HEK293 (cell line): Measurements from ENCODE around the gene LRRC23.
A peak's percentile ranks its signal among the peaks of the same experiment; 100 is the strongest.

Experiments used
- BCL11A ChIP-seq: fragments of 450-650 bp; formaldehyde crosslinking; IDR thresholded peaks from 2 replicates; pipeline ENCODE4 v1.5.1; 2016; ENCODE audit warnings: low read depth, missing biosample characterization, missing genetic modification characterization
- CTCF ChIP-seq: fragments of 450-650 bp; formaldehyde crosslinking; IDR thresholded peaks from 2 replicates; pipeline ENCODE4 v1.5.1; 2016; ENCODE audit warnings: missing biosample characterization, missing genetic modification characterization
- EGR2 ChIP-seq: fragments of 450-650 bp; formaldehyde crosslinking; IDR thresholded peaks from 2 replicates; pipeline ENCODE4 v1.5.1; 2016; ENCODE audit warnings: low read depth, missing biosample characterization, missing genetic modification characterization
- MEIS1 ChIP-seq: sonication (generic); formaldehyde crosslinking; IDR thresholded peaks from 2 replicates; pipeline ENCODE4 v1.8.1; 2022; ENCODE audit warnings: missing genetic modification reagents, mild to moderate bottlenecking, borderline replicate concordance
- PATZ1 ChIP-seq: fragments of 450-650 bp; formaldehyde crosslinking; IDR thresholded peaks from 2 replicates; pipeline ENCODE4 v1.5.1; 2016; ENCODE audit warnings: missing biosample characterization, missing genetic modification characterization
- RBAK ChIP-seq: fragments of 450-650 bp; formaldehyde crosslinking; IDR thresholded peaks from 2 replicates; pipeline ENCODE4 v1.5.1; 2016; ENCODE audit warnings: missing biosample characterization, missing genetic modification characterization
- TCF7L2 ChIP-seq: IDR thresholded peaks from 2 replicates; pipeline ENCODE4 v1.6.1; 2011; ENCODE audit warnings: low read depth, mild to moderate bottlenecking, inconsistent platforms, low read length, moderate library complexity, borderline replicate concordance
- ZBTB6 ChIP-seq: fragments of 450-650 bp; formaldehyde crosslinking; IDR thresholded peaks from 2 replicates; pipeline ENCODE4 v1.5.1; 2017; ENCODE audit warnings: missing biosample characterization, missing genetic modification characterization
- ZBTB7A ChIP-seq: fragments of 450-650 bp; formaldehyde crosslinking; IDR thresholded peaks from 2 replicates; pipeline ENCODE4 v1.5.1; 2016; ENCODE audit warnings: low read depth, missing biosample characterization, missing genetic modification characterization
- ZEB2 ChIP-seq: fragments of 450-650 bp; formaldehyde crosslinking; IDR thresholded peaks from 2 replicates; pipeline ENCODE4 v1.5.1; 2016; ENCODE audit warnings: missing biosample characterization, missing genetic modification characterization
- ZFP69B ChIP-seq: fragments of 450-650 bp; formaldehyde crosslinking; IDR thresholded peaks from 2 replicates; pipeline ENCODE4 v1.5.1; 2016; ENCODE audit warnings: missing biosample characterization, missing genetic modification characterization
- ZNF132 ChIP-seq: fragments of 450-650 bp; formaldehyde crosslinking; IDR thresholded peaks from 2 replicates; pipeline ENCODE4 v1.5.1; 2017; ENCODE audit warnings: missing biosample characterization, missing genetic modification characterization, borderline replicate concordance
- ZNF16 ChIP-seq: fragments of 450-650 bp; formaldehyde crosslinking; IDR thresholded peaks from 2 replicates; pipeline ENCODE4 v1.5.1; 2016; ENCODE audit warnings: low read depth, missing biosample characterization, missing genetic modification characterization
- ZNF248 ChIP-seq: fragments of 450-650 bp; formaldehyde crosslinking; IDR thresholded peaks from 2 replicates; pipeline ENCODE4 v1.5.1; 2017; ENCODE audit warnings: missing biosample characterization, missing genetic modification characterization
- ZNF391 ChIP-seq: fragments of 450-650 bp; formaldehyde crosslinking; IDR thresholded peaks from 2 replicates; pipeline ENCODE4 v1.5.1; 2016; ENCODE audit warnings: low read depth, missing biosample characterization, missing genetic modification characterization, borderline replicate concordance
- ZNF558 ChIP-seq: fragments of 450-650 bp; formaldehyde crosslinking; IDR thresholded peaks from 2 replicates; pipeline ENCODE4 v1.5.1; 2016; ENCODE audit warnings: missing biosample characterization, missing genetic modification characterization
- ZNF571 ChIP-seq: fragments of 450-650 bp; formaldehyde crosslinking; IDR thresholded peaks from 2 replicates; pipeline ENCODE4 v1.5.0; 2017; ENCODE audit warnings: missing biosample characterization, missing genetic modification characterization
- ZNF621 ChIP-seq: fragments of 450-650 bp; formaldehyde crosslinking; IDR thresholded peaks from 2 replicates; pipeline ENCODE4 v1.5.1; 2017; ENCODE audit warnings: missing biosample characterization, missing genetic modification characterization
- ZNF654 ChIP-seq: fragments of 450-650 bp; formaldehyde crosslinking; IDR thresholded peaks from 2 replicates; pipeline ENCODE4 v1.5.1; 2016; ENCODE audit warnings: low read depth, missing biosample characterization, missing genetic modification characterization
- ZNF658 ChIP-seq: fragments of 450-650 bp; formaldehyde crosslinking; IDR thresholded peaks from 2 replicates; pipeline ENCODE4; 2016; ENCODE audit warnings: missing biosample characterization, missing genetic modification characterization
- ZNF664 ChIP-seq: fragments of 450-650 bp; formaldehyde crosslinking; IDR thresholded peaks from 2 replicates; pipeline ENCODE4 v1.5.1; 2016; ENCODE audit warnings: missing biosample characterization, missing genetic modification characterization
- ZNF701 ChIP-seq: fragments of 450-650 bp; formaldehyde crosslinking; IDR thresholded peaks from 2 replicates; pipeline ENCODE4 v1.5.1; 2016; ENCODE audit warnings: missing biosample characterization, missing genetic modification characterization
- ZNF768 ChIP-seq: fragments of 450-650 bp; formaldehyde crosslinking; IDR thresholded peaks from 2 replicates; pipeline ENCODE4 v1.5.1; 2018; ENCODE audit warnings: missing biosample characterization, mild to moderate bottlenecking, missing genetic modification characterization
- ZNF785 ChIP-seq: fragments of 450-650 bp; formaldehyde crosslinking; IDR thresholded peaks from 2 replicates; pipeline ENCODE4 v1.5.1; 2016; ENCODE audit warnings: missing biosample characterization, missing genetic modification characterization
- ZNF830 ChIP-seq: fragments of 450-650 bp; IDR thresholded peaks from 2 replicates; pipeline ENCODE4 v1.5.0; 2018; ENCODE audit warnings: missing biosample characterization, missing genetic modification characterization, low read depth, mild to moderate bottlenecking, moderate library complexity
- ZSCAN5A ChIP-seq: fragments of 450-650 bp; formaldehyde crosslinking; IDR thresholded peaks from 2 replicates; pipeline ENCODE4 v1.5.1; 2016; ENCODE audit warnings: missing biosample characterization, missing genetic modification characterization
- ZXDB ChIP-seq: fragments of 450-650 bp; formaldehyde crosslinking; IDR thresholded peaks from 2 replicates; pipeline ENCODE4 v1.5.1; 2016; ENCODE audit warnings: missing biosample characterization, missing genetic modification characterization
- TF ChIP-seq, protein P1 (sequence below): fragments of 450-650 bp; formaldehyde crosslinking; IDR thresholded peaks from 2 replicates; pipeline ENCODE4 v1.5.1; 2016; ENCODE audit warnings: missing biosample characterization, missing genetic modification characterization, low read depth
- TF ChIP-seq, protein P2 (sequence below): fragments of 450-650 bp; formaldehyde crosslinking; IDR thresholded peaks from 2 replicates; pipeline ENCODE4 v1.5.1; 2016; ENCODE audit warnings: missing biosample characterization, missing genetic modification characterization
- TF ChIP-seq, protein P3 (sequence below): fragments of 450-650 bp; formaldehyde crosslinking; IDR thresholded peaks from 2 replicates; pipeline ENCODE4 v1.5.1; 2016; ENCODE audit warnings: missing biosample characterization, missing genetic modification characterization

Gene LRRC23

GRCh38 chr12:6927379-6928021, 22.9 kb downstream of the LRRC23 start, which contains the start of gene ATN1 (continued):
- TF ChIP-seq CTCF (0 out of 2 replicates have a peak, but pooled peaks have one; percentile 38), ZNF621 (tag by site-specific recombination) (no peak), ZNF558 (tag by site-specific recombination) (no peak), BCL11A (tag by site-specific recombination) (0 out of 2 replicates have a peak, but pooled peaks have one; percentile 50), RBAK (tag by site-specific recombination) (no peak), EGR2 (tag by site-specific recombination) (peak; percentile 95), ZFP69B (tag by site-specific recombination) (peak; percentile 81), ZNF571 (tag by site-specific recombination) (no peak), ZNF132 (tag by site-specific recombination) (no peak), ZBTB6 (tag by site-specific recombination) (no peak), ZNF654 (tag by site-specific recombination) (no peak), ZSCAN5A (tag by site-specific recombination) (peak; percentile 44), ZNF664 (no peak), PATZ1 (tag by site-specific recombination) (peak; percentile 98), ZEB2 (peak; percentile 87; the same call in 1 of the 2 replicates), MEIS1 (CRISPR knock-in tag) (no peak), TCF7L2 (no peak), ZNF768 (tag by site-specific recombination) (no peak), ZXDB (peak; percentile 72), ZNF16 (no peak), ZNF701 (tag by site-specific recombination) (no peak), ZNF785 (tag by site-specific recombination) (no peak), ZBTB7A (tag by site-specific recombination) (no peak), ZNF391 (tag by site-specific recombination) (peak; percentile 87; the same call in 1 of the 2 replicates), ZNF658 (tag by site-specific recombination) (no peak), ZNF248 (no peak), ZNF830 (tag by site-specific recombination) (no peak)
- TF ChIP-seq, protein P1, sequence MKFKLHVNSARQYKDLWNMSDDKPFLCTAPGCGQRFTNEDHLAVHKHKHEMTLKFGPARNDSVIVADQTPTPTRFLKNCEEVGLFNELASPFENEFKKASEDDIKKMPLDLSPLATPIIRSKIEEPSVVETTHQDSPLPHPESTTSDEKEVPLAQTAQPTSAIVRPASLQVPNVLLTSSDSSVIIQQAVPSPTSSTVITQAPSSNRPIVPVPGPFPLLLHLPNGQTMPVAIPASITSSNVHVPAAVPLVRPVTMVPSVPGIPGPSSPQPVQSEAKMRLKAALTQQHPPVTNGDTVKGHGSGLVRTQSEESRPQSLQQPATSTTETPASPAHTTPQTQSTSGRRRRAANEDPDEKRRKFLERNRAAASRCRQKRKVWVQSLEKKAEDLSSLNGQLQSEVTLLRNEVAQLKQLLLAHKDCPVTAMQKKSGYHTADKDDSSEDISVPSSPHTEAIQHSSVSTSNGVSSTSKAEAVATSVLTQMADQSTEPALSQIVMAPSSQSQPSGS (tag by site-specific recombination): no peak
- TF ChIP-seq, protein P2, sequence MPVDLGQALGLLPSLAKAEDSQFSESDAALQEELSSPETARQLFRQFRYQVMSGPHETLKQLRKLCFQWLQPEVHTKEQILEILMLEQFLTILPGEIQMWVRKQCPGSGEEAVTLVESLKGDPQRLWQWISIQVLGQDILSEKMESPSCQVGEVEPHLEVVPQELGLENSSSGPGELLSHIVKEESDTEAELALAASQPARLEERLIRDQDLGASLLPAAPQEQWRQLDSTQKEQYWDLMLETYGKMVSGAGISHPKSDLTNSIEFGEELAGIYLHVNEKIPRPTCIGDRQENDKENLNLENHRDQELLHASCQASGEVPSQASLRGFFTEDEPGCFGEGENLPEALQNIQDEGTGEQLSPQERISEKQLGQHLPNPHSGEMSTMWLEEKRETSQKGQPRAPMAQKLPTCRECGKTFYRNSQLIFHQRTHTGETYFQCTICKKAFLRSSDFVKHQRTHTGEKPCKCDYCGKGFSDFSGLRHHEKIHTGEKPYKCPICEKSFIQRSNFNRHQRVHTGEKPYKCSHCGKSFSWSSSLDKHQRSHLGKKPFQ (tag by site-specific recombination): no peak
- TF ChIP-seq, protein P3, sequence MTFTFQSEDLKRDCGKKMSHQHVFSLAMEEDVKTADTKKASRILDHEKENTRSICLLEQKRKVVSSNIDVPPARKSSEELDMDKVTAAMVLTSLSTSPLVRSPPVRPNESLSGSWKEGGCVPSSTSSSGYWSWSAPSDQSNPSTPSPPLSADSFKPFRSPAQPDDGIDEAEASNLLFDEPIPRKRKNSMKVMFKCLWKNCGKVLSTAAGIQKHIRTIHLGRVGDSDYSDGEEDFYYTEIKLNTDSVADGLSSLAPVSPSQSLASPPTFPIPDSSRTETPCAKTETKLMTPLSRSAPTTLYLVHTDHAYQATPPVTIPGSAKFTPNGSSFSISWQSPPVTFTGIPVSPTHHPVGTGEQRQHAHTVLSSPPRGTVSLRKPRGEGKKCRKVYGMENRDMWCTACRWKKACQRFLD (tag by site-specific recombination): no peak
